C1 segment of cervical spinal cord (tissue), 14 donors: ENCODE measurements around the gene PPP1R13B.
"Not testable (repeated sequence)": the region's sequence is repeated elsewhere in the genome, so short reads cannot be mapped to it uniquely, and the experiment has no call there.

Experiments used
- DNase-seq, 14 donors: peaks; one replicate each; lab custom pipeline; 2025; lab: John Stamatoyannopoulos, UW

Gene PPP1R13B, protein sequence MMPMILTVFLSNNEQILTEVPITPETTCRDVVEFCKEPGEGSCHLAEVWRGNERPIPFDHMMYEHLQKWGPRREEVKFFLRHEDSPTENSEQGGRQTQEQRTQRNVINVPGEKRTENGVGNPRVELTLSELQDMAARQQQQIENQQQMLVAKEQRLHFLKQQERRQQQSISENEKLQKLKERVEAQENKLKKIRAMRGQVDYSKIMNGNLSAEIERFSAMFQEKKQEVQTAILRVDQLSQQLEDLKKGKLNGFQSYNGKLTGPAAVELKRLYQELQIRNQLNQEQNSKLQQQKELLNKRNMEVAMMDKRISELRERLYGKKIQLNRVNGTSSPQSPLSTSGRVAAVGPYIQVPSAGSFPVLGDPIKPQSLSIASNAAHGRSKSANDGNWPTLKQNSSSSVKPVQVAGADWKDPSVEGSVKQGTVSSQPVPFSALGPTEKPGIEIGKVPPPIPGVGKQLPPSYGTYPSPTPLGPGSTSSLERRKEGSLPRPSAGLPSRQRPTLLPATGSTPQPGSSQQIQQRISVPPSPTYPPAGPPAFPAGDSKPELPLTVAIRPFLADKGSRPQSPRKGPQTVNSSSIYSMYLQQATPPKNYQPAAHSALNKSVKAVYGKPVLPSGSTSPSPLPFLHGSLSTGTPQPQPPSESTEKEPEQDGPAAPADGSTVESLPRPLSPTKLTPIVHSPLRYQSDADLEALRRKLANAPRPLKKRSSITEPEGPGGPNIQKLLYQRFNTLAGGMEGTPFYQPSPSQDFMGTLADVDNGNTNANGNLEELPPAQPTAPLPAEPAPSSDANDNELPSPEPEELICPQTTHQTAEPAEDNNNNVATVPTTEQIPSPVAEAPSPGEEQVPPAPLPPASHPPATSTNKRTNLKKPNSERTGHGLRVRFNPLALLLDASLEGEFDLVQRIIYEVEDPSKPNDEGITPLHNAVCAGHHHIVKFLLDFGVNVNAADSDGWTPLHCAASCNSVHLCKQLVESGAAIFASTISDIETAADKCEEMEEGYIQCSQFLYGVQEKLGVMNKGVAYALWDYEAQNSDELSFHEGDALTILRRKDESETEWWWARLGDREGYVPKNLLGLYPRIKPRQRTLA

DNA sequence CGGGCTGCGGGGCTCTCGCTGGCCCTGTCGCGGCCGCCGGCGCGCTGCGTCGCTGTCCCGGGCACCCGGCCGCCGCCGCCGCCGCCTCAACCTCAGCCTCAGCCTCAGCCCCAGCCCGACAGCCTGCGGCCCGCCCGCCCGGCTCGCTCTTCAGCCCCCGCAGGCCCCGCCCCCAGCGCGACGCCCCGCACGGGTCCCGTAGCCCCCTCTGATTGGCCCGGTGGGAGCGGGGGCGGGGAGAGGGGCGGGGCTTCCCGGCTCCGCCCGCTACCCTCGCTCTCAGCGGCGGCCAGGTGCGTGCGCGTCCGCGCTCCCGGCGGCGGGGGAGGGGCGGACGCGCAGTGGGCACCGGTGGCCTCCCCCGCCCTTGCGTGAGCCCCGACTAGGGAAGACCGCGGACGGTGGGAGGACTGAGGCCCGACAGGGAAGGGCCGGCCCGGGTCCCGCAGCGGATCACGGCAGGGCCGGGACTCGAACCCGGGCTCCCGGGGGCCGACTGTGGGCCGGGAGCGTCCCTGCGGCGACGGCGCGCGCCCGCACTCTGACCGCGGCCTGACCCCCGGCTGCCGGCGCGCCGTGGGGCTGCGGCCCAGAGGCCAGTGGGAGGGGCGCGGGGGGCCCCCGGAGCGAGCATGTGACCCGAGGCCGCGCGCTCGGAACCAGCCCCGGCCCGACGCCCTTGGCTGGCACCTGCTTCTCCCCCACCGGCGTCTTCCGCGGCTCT is at the start of gene PPP1R13B:
Gene PPP1R13B (minus strand): TSS at position 125 of the 724 bp plus-strand sequence. CDS start 268 bp downstream, outside the sequence.
- peak; percentile 37 to 94 (median 78) for DNase-seq

DNA sequence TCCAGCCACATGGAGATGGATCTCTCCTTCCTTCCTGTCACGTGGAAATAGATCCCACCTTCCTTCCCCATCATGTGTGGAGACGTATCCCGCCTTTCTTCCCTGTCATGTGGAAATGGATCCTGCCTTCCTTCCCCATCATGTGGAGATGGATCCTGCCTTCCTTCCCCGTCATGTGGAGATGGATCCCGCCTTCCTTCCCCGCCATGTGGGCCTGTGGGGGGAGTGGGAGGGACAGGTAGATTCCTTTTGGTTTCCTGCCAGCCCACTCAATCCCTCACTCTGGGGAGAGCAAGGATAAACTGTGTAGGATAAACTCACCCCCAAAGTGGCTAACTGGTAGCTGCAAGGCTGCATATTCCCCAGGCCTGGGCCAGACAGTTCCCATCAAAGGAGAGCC is 49.2 kb upstream of the PPP1R13B start:
- DNase-seq, result no peak

DNA sequence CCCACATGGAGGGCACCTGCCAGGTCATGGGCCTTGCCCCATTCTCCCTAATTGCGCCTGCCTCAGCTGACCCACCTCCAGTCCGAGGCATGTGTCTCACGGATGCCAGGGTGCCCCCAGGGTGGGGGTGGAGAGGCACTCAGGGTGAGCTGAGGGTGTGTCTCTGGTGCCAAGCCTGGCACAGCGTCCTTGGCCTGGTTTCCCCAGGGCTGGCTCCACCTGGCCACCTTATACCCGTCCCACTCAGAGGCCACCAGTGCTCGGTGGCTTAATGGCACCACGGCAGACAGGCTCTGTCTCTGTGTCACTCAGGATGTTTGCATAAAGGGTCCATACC is 47.3 kb upstream of the PPP1R13B start:
- no peak for DNase-seq

DNA sequence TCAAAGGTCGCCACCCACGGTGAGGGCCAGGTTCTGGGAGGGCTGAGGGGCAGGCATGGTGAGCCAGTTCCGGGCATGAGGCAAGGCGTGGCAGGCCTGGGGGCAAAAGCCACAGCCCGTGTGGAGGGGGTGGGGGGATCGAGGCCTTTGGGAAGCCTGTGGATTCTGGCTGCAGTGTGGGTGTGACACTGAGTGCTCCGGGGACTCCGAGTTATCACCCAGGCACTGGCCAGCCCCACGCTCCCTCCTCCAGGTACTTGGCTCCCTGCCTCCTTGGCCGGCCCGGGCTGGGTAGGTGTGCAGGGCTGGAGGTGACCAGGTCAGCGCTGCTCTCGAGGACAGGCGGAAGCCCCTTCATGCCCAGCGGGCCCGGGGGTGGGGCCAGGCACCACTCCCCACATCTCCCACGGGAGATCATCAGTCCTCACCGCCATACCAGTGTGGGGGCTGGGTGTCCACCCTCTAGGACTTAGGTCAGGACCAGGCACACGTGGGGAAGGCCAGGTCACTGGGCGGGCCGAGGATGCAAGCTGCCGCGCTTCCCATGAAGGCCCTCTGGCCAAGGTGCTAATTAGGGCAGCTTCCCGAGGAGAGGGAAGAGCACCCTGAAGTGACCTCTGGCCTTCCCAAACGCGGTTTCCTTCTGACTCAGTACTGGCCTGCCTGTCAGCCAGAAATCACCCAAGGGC is 46.8 kb upstream of the PPP1R13B start:
- DNase-seq, result no peak

DNA sequence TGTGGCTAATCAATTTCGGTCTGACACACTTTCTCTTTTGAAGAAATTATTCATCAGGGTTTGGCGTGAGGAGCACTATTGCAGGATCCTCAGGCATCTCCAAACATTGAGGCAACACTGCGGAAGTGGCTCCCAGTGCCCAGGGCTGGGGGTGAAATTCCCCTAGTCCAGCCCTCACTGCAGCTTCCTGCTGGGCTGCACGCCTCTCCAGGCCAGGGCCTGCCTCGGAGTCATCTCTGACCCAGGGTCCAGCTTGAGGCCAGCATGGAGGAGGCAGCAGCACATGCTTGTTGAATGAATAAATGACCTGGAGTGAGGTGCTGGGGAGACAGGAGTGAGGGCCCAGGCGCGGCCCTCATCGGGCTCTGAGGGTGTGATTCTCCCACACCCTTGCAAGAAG is 44.9 kb upstream of the PPP1R13B start:
- DNase-seq, result no peak

DNA sequence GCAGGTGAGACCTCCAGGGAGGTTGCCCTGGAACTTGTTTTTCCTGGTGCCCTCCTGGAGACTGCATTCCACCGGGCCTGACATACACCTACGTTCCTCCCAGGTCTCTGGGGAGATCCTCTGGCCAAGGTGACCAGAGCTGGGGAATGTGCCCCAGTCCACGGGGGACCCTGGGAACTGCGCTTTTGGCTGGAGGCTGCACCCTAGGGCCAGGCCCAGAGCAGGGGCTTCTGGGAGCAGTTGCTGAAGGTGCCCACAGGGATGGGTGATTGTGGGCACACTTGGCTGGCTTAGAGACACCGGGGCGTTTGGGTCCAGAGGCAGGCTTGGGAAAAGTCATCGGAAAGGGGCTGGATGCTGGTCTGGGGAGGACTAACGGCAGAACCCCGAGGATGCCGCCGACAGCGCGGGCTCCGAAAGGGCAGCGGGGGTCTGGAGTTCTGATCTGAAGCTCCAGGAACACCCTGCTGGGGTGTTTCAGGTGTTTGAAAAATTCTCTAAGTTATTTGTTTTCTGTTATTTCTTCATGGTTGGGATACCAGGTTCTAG is 44.4 kb upstream of the PPP1R13B start:
- no peak for DNase-seq

DNA sequence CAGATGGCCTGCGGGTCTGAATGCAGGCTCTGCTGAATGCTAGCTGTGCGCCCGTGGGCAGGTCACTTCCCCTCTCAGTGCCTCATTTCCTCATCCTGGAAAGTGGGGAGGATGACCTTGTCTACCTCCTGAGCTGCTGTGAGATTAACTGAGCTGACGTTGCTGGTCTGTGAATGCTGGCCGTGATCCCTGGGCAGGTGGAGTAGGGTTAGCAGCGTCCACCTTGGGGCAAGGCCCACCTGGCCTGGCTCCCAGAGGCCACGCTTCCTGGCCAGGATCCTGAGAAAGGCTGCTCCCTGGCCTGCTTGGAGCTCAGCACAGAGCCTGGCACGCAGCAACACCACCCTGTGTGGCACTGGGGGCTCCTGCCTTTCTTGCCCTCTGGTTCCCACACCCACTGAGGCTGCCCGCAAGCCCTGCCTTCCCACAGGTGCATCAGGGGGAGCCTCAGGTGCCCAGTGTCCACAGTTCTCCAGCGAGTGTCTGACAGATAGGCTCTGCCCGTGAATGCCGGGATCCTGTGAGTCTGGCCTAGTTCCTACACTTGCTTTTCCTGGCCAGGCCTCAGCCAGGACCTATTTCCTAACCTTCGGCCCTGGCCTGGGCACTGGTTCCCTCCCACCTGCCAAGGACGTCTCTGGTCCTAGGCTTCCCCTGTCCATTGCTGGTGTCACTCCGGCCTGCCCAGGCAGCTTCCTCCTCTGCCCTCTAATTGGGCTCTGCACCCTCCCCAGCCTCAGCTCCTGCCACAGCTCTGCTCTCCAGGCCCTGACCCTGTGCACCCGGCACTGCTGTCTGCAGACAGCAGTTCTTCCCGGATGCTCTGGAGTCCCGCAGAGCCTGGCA is 43.7 kb upstream of the PPP1R13B start:
- no peak for DNase-seq

DNA sequence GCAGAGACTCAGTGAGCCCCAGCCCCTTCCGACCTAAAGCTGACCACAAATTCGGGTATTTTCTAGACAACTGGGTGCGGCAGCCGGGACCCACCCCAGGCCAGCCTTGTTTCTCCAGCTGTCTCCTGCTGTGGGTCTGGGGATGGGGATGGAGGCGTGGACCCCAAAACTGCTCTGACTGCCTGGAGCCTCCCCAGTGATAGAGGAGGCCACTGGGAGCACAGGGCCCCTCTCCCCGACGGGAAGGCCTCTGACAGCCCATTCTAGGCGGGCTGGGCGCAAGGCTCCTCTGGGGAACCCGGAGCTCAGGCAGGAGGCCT is 42.6 kb upstream of the PPP1R13B start:
- DNase-seq, result no peak

DNA sequence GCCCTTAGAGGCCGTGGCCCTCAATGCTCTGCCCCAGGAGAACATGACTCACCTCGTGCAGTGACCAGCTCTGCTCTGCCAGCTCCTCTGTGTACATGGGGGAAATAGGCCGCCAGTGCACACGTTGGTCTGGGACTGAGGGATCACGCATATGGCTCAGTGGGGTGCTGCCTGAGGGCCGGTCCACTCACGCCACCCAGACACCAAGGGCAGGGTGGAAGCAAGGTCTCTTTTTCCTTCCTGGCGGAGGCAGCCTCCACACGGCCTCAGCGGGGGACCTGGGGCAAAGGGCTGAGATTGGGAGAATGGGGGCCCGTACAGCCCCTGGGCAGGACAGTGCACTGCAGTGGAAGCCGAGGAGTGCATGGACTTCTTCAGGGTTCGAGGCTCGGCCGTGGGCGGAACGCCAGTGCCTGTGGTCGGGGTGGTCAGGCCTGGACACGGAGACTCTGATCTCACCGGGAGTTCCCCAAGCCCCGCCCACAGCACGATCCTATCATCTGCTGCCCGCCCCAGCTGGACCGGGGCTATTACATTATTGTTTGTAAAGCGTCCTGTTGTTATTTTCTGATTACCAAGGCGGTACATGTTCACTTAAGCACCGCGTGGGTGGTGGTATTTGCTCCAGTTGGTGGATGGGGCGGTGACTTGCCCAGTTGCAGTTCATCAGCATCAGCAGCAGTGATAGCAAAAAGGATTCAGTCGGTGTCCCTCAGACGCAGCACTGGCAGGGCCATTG is 42.1 kb upstream of the PPP1R13B start:
- no peak for DNase-seq

DNA sequence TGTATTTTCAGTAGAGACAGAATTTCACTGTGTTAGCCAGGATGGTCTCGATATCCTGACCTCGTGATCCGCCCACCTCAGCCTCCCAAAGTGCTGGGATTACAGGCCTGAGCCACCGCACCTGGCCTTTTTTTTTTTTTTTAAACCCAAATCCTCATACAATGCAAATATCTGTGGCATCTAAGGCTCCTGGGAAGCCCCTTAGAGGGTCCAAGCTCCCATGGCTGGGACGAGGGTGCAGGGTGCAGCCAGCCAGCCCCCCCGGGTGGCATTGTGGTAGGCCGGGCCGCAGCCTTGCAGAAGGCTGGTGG is 41.6 kb upstream of the PPP1R13B start:
- DNase-seq, result not testable (repeated sequence)

DNA sequence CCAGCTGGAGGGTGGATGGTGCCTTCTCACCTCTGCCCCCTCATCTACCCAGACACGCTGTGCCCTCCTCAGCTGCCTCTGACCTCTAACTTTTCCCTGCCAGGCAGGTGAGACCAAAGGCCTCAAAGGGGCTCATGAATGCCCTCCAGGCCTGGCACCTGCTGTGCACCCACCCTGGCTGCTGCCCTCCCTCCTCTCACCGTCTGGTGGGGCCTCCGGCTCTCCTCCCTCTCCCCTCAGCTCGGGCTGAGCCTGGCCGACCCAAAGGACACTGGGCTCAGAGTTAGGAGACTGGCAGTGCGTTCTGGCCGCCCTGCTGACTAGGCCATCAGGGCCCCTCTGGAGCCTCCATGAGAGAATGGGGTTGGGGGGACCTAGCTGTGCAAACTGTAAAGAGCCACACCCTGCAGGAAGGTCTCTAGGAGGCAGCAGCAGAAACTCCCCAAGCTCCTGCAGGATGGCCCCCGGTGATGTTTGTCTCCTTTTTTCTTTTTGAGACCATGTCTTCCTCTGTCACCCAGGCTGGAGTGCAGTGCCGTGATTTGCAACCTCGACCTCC is 40.3 kb upstream of the PPP1R13B start:
- DNase-seq, result no peak

DNA sequence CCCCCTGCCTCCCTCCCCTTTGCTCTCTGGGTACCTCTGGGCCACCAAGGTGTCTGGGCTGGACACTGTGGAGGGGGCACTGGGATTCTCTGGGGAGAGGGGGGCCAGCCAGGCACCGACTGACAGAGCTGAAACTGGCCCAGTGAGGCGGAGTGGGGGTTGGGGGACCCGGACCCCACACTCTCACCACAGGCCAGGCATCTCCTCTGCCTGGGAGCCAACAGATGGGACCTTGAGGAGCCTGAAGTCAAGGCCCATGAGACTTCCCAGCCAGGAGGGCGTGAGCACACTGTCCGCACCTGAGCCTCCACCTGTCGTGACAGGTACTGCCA is 39.8 kb upstream of the PPP1R13B start:
- no peak for DNase-seq

DNA sequence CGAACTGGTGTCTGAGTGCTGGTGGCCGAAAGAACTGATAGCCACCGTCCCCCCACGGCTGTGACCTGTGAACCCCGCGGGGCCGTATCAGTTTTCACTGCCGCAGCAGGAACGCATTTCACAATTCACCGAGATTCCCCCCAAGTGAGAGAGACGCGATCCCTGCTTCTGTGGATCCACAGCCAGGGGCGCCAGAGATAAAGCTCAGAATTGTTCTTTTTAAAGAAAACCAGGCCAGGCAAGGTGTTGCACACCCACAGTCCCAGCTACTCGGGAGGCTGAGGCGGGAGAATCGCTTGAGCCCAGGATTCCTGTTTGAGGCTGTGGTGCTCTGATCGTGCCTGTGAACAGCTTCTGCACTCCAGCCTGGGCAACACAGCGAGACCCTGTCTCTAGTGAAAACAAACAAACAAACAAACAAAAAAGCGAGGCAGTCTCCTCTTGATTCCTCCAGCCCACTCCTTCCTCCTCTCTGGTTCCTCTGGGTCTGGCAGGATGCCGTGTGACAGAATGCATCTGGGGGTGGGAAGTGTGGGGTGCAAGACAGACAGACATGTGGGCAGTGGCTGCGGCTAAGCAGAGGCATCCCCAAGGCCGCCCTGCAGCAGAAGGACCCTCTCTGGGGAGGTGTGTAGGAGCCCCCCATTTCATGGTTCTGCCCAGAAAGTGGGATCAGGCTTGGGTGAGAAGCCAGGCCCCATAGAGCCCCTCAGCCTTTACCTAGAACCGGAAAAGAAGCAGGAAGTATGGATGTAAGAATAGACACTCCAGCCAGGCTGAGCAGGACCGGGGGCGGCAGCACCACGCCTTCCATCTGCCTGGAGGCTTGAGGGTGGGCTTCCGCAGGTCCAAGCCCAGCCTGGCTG is 39.2 kb upstream of the PPP1R13B start:
- DNase-seq, result no peak

DNA sequence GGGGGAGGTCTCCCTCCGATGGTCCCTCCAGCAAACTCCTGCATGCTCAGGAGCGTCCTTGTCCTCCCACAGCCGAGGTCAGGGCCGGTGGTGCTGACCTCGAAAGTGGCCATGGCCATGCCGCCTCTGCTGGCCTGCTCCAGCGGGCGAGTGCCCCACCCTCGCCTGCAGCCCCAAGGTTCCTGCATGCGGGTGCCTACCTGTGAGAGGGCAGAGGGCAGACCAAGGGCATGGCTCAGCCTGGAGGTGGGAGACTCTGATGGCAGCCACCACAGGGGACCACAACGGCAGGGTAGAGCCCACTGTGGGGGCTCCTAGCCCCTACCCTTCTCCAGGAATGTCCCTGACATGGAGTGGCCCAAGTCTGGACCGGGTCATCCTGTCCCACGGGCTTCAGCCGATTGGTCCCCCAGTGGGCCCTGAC is 38.1 kb upstream of the PPP1R13B start:
- DNase-seq, result no peak

DNA sequence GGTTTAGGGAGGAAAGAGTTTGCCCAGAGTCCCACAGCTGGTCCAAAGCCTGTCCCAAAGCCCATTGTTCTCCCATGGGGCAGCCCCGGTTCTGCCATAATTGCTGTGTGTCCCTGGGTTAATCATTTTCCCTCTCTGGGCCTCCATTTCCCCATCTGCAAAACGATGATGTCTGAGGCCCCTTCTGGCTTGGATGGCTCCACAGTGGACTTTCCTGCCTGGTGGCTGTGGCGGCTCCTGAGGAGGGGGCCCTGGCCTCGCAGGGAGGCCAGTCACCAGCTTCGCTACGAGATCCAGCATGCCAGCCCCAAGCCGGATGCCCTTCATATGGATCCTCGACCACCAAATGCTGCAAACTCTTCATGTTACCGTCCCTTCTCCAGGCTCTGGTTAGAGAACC is 37.5 kb upstream of the PPP1R13B start:
- no peak for DNase-seq

DNA sequence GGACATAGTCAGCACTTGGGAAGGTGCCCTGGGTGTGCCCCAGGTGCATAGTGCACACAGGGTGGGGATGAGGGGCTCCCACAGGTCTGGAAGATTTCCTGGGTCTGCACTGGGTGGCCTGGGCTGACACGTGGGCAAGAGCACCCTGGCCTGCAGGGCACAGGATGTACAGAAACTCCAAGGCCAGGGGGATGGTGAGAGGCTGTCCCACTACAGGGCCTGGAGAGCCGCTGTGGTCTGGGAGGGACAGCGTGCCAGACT is 35.8 kb upstream of the PPP1R13B start:
- DNase-seq, result no peak

DNA sequence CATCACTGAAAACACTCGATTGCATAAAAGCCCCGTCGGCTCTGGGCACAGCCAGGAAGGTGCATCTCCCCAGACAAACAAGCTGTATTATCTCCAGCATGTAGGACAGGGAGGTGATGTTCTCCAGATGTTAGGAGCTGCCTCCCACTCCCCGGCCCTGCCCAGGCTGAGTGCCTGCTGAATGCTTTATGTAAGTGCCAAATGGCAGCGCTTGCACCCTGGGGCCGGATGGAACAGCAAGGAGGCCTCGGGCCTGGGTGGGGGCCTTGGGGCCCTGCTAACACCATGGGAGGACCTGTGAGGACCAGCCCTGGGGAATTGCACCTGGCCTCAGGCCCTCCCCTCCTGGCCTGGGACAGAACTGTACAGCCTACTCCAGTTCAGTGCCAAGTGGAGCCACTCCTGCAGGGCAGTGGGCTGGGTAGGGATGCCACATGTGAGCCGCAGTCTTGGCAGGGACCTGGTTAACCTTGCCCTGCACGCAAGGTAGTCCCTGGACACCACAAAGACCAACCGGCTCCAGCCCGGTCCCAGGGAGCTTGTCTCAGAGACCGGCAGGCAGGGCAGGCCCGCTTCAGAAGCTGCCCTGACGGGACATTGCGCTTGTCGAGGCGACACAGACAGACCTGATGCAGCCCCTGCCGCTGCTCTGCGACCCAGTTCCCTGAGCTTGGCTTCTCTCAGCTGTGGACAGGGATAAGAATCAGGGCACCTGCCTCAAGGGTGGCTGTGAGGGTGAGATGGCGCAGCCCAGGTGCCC is 35.3 kb upstream of the PPP1R13B start:
- no peak for DNase-seq
